Activated CD8-positive, alpha-beta memory T cell treated with anti-CD3 and anti-CD28 coated beads, Interleukin-2, amount 50 U/mL, for 48 hours (primary cell): ENCODE measurements around the gene BLTP2.
"Not testable (repeated sequence)": the region's sequence is repeated elsewhere in the genome, so short reads cannot be mapped to it uniquely, and the experiment has no call there.

Experiments
- DNase-seq: peaks from one replicate; pipeline ENCODE4 v3.0.0-alpha.2; 2020

Gene BLTP2

DNA sequence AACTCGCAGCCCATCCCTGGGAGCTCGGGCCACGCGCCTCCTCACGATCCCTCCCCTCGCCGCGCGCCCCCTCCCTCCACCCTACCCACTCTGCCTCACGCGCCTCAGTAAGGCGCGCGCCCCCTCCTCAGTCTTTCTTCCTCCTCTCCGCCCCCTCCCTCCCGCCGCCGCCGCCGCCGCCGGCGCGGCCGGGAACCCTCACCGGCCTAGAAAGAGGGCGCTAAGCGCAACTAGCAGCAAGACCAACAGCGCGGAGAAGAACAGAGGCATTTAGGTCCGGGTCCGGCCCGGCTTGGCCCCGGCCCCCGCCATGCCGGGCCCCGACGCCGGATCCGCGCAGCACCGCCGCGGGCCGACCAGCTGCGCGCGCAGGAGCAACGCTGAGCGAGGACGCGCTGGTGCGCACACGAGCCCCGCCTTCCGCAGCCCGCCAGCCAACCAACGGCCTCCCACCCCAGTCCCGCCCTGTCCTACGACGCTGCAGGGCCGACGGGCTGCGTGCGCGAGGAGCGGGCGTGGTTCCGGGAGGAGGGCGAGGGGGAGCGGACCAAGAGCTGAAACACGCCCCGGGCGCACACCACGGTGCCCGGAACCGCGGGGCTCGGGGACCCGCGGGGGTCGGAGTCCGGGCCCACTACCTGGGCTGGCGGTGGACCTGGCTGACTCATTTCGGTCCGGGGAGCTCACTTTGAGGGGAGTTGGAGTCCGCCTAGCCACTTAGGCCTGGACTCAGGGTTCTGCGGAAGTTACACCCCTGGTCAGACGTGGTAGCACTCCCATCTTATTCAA is at the start of gene BLTP2:
BLTP2 (minus strand) TSS at position 372 of the 789 bp plus-strand sequence; CDS start at position 270, 102 bp downstream.
- DNase-seq: peak; percentile 96

DNA sequence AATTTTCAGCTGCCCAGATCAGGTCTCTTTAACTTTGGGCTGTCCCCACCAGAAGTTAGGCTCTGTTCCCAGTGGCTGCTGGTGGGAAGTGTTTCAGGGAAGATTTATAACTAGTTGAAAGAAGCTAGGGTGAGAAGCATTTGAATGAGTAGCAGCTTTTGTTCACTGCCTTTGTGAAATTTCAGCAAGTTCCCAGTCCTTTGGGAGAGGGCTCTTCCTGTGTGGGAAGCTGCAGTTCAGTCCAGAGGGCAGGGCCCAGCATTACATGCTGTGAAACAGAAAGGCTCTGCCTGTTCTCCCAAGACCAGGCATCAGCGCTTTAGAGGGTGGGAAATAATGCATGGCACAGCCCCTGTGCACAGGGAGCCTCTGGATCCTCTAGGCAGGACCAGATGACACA is 48.9 kb upstream of the BLTP2 start:
- no peak for DNase-seq

GRCh38 chr17:28689011-28689410 is 44.1 kb upstream of the BLTP2 start:
- DNase-seq: no peak

- DNase-seq: no peak
Observed at GRCh38 chr17:28688481-28688880, 43.5 kb upstream of the BLTP2 start.

GRCh38 chr17:28686296-28686695 is 41.3 kb upstream of the BLTP2 start:
- DNase-seq: no peak

DNA sequence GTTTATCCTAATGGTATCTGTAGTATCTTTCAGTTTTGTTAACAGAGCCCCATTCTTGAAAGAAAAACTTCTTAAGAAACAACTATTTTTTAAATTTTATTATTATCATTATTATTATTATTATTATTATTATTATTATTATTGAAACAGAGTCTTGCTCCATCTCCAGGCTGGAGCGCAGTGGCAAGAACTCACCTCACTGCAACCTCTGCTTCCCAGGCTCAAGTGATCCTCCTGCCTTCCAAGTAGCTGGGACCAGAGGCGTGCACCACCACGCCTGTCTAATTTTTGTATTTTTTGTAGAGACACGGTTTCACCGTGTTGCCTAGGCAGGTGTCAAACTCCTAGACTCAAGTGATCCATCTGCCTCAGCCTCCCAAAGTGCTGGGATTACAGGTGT is 40.4 kb upstream of the BLTP2 start:
- no peak for DNase-seq

- no peak for DNase-seq
Observed at GRCh38 chr17:28684963-28685362, 40.0 kb upstream of the BLTP2 start.

- no peak for DNase-seq
Observed at GRCh38 chr17:28682655-28683054, 37.7 kb upstream of the BLTP2 start.

DNA sequence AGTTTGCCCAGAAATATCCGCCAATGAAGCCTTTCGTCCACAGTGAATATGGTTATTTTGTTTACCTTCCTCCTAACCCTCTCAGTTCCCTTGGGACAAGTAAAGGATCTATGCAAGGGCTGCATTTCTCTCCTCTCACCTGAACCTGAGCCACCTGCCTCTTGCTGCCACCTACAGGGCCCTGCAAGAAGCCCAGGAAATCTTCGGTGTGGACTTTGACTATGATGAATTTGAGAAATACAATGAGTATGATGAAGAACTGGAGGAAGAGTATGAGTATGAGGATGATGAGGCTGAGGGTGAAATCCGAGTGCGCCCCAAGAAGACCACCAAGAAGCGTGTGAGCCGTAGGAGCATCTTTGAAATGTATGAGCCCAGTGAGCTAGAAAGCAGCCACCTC is 31.0 kb upstream of the BLTP2 start:
- DNase-seq: no peak

GRCh38 chr17:28675490-28675889 is 30.5 kb upstream of the BLTP2 start:
- DNase-seq: no peak

DNA sequence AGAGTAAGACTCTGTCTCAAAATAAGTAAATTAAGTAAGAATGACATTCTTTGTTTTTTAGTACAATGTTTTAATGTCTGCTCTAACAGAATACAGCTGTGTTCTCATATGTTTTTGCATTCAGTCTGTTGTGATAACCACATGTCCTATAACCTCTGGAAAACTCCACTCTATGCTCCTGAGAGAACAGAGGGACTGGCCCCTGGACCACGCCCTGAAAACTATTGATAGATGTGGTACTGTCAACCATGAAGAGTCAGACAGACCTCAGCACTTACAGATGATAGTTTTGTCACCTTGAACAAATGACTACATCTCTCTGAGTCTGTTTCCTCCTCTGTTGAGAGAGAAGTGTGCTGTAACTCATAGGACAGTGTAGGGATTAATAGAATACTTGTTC is 25.0 kb upstream of the BLTP2 start:
- DNase-seq: no peak

GRCh38 chr17:28667870-28668269 is 22.9 kb upstream of the BLTP2 start:
- DNase-seq: no peak

GRCh38 chr17:28665994-28666393 is 21.0 kb upstream of the BLTP2 start:
- DNase-seq: no peak

- no peak for DNase-seq
Observed at GRCh38 chr17:28663723-28664122, 18.8 kb upstream of the BLTP2 start.

- DNase-seq: no peak
Observed at GRCh38 chr17:28662527-28662829, 17.5 kb upstream of the BLTP2 start.

DNA sequence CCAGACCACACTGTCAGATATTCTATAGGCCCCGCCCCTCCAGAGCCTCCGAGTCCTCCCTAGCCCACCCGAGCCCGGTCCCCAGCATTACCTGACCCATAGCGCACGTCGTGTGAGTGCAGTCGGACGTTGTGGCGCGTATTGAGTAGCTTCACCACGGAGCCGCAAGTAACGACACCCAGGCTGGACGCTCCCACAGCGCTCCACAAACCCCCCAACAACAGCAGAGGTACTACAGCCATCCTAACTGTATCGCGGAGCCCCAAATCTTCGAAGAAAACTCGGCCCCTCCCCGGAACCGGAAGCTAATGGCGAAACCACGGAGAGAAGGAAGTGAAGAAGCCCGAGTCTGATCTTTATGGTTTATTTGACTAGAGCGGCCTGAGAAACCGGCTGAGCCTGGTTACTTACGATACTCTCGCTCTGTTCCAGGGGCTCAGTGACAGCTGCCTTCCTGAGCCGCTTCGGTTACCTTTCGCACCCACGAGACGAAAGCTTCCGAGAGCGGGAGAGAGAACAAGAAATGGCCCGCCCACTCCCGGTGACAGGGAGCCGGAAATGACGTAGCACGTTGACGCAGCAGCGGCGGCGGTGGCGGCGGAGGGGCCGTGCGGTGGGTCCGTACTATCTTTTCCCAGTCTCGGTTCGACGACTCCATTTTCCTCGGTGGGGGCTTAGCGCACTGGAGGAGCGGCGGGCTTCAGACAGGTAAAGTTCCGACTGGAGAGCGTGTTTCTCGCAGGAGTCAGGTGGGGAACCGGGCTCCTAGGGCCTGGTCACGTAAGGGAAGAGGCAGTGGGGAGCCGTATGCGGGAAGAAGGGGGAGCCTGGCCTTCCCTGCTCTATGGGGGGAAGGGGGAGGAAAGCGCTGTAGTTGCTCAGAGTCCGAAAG is 16.9 kb upstream of the BLTP2 start, which contains the start of the genes SDF2 and SUPT6H:
SDF2 (minus strand) TSS at position 272 of the 892 bp plus-strand sequence; CDS start at position 242, 30 bp downstream.
SUPT6H (plus strand) TSS at position 571 of the 892 bp plus-strand sequence. CDS start 11,197 bp downstream, outside the sequence.
- peak; percentile 99 for DNase-seq

- DNase-seq: not testable (repeated sequence)
Observed at GRCh38 chr17:28659497-28659881, 14.5 kb upstream of the BLTP2 start.

DNA sequence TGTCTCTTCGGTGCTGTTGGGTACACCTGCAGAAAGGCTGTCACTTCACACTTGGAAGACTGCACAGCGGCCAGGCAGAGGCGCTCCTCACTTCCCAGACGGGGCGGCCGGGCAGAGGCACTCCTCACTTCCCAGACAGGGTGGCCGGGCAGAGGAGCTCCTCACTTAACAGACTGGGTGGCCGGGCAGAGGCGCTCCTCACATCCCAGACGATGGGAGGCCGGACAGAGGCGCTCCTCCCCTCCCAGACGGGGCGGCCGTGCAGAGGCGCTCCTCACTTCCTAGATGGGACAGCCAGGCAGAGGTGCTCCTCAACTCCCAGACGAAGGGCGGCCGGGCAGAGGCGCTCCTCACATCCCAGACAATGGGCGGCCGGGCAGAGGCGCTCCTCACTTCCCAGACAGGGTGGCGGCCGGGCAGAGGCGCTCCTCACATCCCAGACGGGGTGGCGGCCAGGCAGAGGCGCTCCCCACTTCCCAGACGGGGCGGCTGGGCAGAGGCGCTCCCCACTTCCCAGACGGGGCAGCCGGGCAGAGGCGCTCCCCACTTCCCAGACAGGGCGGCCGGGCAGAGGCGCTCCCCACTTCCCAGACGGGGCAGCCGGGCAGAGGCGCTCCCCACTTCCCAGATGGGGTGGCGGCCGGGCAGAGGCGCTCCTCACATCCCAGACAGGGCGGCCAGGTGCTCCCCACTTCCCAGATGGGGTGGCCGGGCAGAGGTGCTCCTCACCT is 14.0 kb upstream of the BLTP2 start:
- not testable (repeated sequence) for DNase-seq

GRCh38 chr17:28658342-28658741 is 13.4 kb upstream of the BLTP2 start:
- not testable (repeated sequence) for DNase-seq

DNA sequence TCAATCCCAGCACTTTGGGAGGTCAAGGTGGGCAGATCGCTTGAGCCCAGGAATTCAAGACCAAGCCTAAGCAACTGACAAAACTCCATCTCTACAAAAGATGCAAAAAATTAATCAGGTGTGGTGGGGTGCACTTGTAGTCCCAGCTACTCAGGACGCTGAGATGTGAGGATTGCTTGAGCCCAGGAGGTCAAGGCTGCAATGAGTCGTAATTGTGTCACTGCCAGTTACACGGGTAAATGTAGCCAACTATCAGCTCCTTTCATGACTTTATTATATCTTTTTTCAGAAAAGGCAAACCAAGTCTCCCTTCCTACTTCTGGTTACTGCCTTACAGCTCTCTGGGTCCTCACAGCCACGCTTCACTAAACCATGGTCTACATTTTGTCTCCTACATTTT is 12.8 kb upstream of the BLTP2 start:
- DNase-seq: no peak

GRCh38 chr17:28655160-28655559 is 10.2 kb upstream of the BLTP2 start:
- no peak for DNase-seq

DNA sequence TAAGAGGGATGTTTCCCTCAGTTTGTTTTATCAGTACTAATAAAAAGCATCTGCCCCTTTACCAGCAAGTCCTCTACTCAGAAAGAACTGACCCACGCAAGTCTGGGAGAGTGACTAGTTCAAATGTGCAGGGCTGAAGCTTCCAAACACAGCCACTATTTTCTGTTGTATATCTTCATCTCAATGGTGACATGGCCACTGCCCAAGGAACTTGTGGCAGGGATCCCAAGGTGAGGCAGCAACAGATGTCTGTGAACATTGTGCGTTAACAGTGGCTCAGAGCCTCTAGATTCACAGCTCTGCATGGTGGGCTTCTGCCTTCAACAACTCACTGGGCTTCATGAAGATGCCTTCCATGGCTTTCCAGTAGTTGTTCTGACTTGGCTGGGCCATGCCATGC is 3.7 kb upstream of the BLTP2 start:
- no peak for DNase-seq

DNA sequence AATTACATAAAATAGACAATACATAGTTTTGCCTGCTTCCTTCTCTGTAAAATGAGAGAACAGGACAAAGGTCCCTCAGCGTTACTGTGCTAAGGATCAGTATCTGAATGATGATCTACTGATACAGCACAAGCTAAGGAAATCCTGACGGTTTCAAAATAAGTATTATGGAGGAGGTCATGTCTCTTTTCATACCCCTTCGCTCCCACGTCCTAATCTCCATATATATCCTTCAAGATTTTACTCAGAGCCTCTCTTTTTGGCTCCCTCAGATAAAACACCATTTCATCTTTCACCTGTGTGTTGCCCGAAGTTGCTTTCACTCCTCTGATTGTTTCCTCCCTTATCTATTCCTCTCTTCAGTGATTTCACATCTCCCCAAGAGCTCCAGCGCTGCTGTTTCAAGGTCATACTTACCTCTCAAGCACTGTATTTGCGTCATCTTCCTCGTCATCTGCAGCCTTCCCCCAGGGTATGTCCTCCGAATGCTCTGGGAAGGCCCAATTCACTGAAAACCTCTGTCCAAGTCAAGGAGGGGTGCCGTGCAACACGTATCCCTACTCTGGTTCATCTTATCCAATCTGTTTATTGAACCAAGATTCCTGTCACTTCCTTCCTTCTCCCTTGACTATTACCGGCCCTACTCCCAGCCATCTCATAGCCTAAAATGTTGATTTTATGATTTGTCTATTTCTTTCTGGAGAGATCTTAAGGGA is 1.2 kb upstream of the BLTP2 start:
- DNase-seq: no peak
